Mesothelial cell of epicardium (in vitro differentiated cells): ENCODE data around the gene BRD8. TPM values are rescaled to one million over a fixed set of nuclear protein-coding genes. Genes with fewer than 3 reads are reported as not detected.

Experiments
- DNase-seq, 2 experiments: peaks; one replicate each; pipeline ENCODE4 v3.0.0; 2021; ENCODE audit warnings: low spot score in 2 of 2; ENCODE audit not compliant: unreplicated experiment in 2 of 2
- H3K27ac Mint-ChIP-seq: 2 replicates; pipeline ENCODE4 v1.8.0; 2021; ENCODE audit warnings: mixed read lengths
- H3K27me3 Mint-ChIP-seq: 2 replicates; pipeline ENCODE4 v1.8.0; 2021; ENCODE audit warnings: low read depth, mixed read lengths
- H3K36me3 Mint-ChIP-seq: 2 replicates; pipeline ENCODE4 v1.8.0; 2021; ENCODE audit warnings: mixed read lengths
- H3K4me1 Mint-ChIP-seq: 2 replicates; pipeline ENCODE4 v1.8.0; 2021; ENCODE audit warnings: mixed read lengths
- H3K4me3 Mint-ChIP-seq: 2 replicates; pipeline ENCODE4 v1.8.0; 2021; ENCODE audit warnings: mild to moderate bottlenecking, moderate library complexity, mixed read lengths
- H3K9me3 Mint-ChIP-seq: 2 replicates; pipeline ENCODE4 v1.8.0; 2021; ENCODE audit warnings: mixed read lengths
- total RNA-seq: library from RNA; stranded (reverse); gene quantifications from 3 replicates; pipeline ENCODE4 v1.2.1, GENCODE V29; 2021
- TF ChIP-seq, protein P1 (sequence below): fragments of 200-600 bp; sonication (generic); IDR thresholded peaks from one replicate; pipeline ENCODE4 v1.5.0; 2021; ENCODE audit warnings: antibody characterized with exemption; ENCODE audit not compliant: unreplicated experiment

The BRD8 gene
- total RNA-seq, 1 donor from 2014 or later = 89.3 TPM

DNA sequence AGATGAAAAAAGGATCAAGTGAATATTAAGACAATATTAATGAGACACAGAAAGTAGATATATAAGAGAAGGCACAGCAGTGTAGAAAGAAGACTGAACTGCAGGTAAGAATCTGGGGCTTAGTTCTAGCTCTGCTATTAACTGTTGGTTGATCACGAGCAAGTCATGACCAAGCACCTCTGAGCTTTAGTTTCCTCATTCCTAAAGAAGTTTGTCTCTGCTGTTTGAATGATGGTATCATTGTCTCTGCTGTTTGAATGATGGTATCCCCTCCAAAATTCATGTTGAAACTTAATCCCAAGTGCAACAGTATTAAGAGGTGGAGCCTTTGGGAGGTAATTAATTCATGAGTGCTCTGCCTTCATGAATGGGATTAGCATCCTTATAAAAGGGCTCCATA, 36.7 kb downstream of the BRD8 start:
- Mint-ChIP-seq H3K27ac (no peak overlapping the region), H3K4me1 (peaks cover 4% of the 10 kb centered on the region), H3K36me3 (no peaks in the 10 kb centered on the region), H3K27me3 (no peaks in the 10 kb centered on the region), H3K9me3 (no peaks in the 10 kb centered on the region), H3K4me3 (no peak overlapping the region)
- no peak for DNase-seq
- TF ChIP-seq, protein P1, sequence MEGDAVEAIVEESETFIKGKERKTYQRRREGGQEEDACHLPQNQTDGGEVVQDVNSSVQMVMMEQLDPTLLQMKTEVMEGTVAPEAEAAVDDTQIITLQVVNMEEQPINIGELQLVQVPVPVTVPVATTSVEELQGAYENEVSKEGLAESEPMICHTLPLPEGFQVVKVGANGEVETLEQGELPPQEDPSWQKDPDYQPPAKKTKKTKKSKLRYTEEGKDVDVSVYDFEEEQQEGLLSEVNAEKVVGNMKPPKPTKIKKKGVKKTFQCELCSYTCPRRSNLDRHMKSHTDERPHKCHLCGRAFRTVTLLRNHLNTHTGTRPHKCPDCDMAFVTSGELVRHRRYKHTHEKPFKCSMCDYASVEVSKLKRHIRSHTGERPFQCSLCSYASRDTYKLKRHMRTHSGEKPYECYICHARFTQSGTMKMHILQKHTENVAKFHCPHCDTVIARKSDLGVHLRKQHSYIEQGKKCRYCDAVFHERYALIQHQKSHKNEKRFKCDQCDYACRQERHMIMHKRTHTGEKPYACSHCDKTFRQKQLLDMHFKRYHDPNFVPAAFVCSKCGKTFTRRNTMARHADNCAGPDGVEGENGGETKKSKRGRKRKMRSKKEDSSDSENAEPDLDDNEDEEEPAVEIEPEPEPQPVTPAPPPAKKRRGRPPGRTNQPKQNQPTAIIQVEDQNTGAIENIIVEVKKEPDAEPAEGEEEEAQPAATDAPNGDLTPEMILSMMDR = no peak

- Mint-ChIP-seq H3K4me1 (peaks cover 4% of the 10 kb centered on the region), H3K9me3 (no peaks in the 10 kb centered on the region), H3K36me3 (no peaks in the 10 kb centered on the region), H3K27ac (no peak overlapping the region), H3K4me3 (peak overlapping the region; percentile 10), H3K27me3 (no peaks in the 10 kb centered on the region)
- TF ChIP-seq, protein P1 = no peak
- DNase-seq = no peak
Measured at GRCh38 chr5:138140268-138140667, 38.2 kb downstream of the BRD8 start.

GRCh38 chr5:138139781-138140090, 38.7 kb downstream of the BRD8 start:
- no peak for DNase-seq
- TF ChIP-seq, protein P1 = no peak
- Mint-ChIP-seq H3K4me3 (peak overlapping the region; percentile 80), H3K36me3 (no peaks in the 10 kb centered on the region), H3K27ac (no peak overlapping the region), H3K9me3 (no peaks in the 10 kb centered on the region), H3K27me3 (no peaks in the 10 kb centered on the region), H3K4me1 (peaks cover 4% of the 10 kb centered on the region)

DNA sequence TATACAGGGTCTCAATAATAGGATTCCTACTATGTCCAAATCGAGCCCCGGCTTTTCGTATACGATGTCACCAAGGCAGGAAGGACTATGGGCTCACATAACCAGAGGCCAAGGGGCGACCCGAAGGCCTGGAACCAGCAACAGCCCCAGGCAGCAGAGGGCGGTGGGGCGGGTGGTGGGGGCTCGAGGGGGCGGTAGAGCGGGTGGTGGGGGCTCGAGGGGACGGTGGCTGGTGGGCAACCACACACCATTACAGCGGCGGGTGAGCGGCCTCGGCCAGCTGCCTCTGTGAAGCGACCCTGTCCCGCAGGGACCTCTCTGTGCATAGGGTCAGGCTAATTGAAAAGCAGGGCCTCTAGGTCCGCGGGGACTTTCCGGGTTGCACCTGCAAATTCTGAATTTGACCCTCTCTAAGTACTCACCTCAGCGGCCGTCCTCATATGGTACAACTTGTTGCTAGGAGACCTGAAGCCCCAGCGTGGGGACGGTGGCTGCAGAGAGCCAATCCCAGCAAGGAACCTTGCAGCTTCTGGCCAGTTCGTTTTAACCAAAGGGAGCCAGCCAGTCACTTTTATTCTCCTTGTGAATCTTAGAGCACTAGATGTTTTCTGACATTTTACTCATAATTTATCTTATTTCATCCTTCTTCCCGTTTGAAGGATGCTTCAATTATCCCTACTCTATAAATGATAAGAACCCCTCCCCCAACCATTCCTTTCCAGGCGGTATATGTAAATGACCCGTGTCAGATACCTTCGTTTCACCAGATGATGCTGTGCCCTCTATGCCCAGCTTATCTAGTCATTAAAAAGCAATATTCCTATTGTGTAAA, 39.3 kb downstream of the BRD8 start, which contains the start of gene NME5:
Gene NME5 (minus strand): TSS at position 480 of the 832 bp plus-strand sequence. CDS start 648 bp downstream, outside the sequence.
- Mint-ChIP-seq H3K4me1 (peaks cover 4% of the 10 kb centered on the region), H3K36me3 (no peaks in the 10 kb centered on the region), H3K9me3 (no peaks in the 10 kb centered on the region), H3K27me3 (no peaks in the 10 kb centered on the region), H3K4me3 (peak within 1 kb of the TSS; percentile 80), H3K27ac (no peak within 1 kb of the TSS)
- peak; percentile 38 to 56 for DNase-seq
- TF ChIP-seq, protein P1 = no peak

GRCh38 chr5:138132543-138132942, 45.9 kb downstream of the BRD8 start:
- Mint-ChIP-seq H3K27me3 (no peaks in the 10 kb centered on the region), H3K4me1 (peaks cover 5% of the 10 kb centered on the region), H3K36me3 (no peaks in the 10 kb centered on the region), H3K27ac (no peak overlapping the region), H3K4me3 (no peak overlapping the region), H3K9me3 (no peaks in the 10 kb centered on the region)
- TF ChIP-seq, protein P1 = no peak
- DNase-seq = no peak
